Sigmoid colon (tissue), 7 donors: ENCODE results near the gene C9. TPM values are rescaled to one million over a fixed set of nuclear protein-coding genes. Genes with fewer than 3 reads are reported as not detected.

ENCODE experiments used
- DNase-seq: peaks from one replicate; pipeline ENCODE4 v3.0.0-alpha.2; 2019
- H3K27ac ChIP-seq, 4 donors: fragments of 200-600 bp; sonication (generic); one replicate each; pipeline ENCODE4 v1.5.1; 2016 to 2019; ENCODE audit warnings: mild to moderate bottlenecking in 1 of 4
- H3K27me3 ChIP-seq, 3 donors: fragments of 200-600 bp; sonication (generic); one replicate each; pipeline ENCODE4 v1.5.1; 2019; ENCODE audit warnings: mild to moderate bottlenecking in 1 of 3
- H3K36me3 ChIP-seq, 4 donors: fragments of 200-600 bp; sonication (generic); one replicate each; pipeline ENCODE4 v1.5.1; 2016 to 2019
- H3K4me1 ChIP-seq, 4 donors: fragments of 200-600 bp; sonication (generic); one replicate each; pipeline ENCODE4 v1.5.1; 2017 to 2019
- H3K4me3 ChIP-seq, 4 donors: fragments of 200-600 bp; sonication (generic); one replicate each; pipeline ENCODE4 v1.5.1; 2017 to 2019; ENCODE audit warnings: mild to moderate bottlenecking in 2 of 4, moderate library complexity in 1 of 4
- H3K9me3 ChIP-seq, 4 donors: fragments of 200-600 bp in 3 of 4; sonication (generic) in 3 of 4; one replicate each; pipeline versions ENCODE4 v1.5.1 to v1.6.1; 2013 to 2019
- EP300 ChIP-seq, 4 donors: sonication (generic); formaldehyde crosslinking; IDR thresholded peaks; one replicate each; pipeline ENCODE4 v1.6.1; 2017; ENCODE audit warnings: antibody characterized with exemption in 4 of 4
- POLR2A ChIP-seq, 2 donors: fragments of 450-650 bp; IDR thresholded peaks; one replicate each; pipeline ENCODE4 v1.6.1; 2016; ENCODE audit warnings: antibody characterized with exemption in 2 of 2, mild to moderate bottlenecking in 2 of 2, moderate library complexity in 2 of 2
- POLR2AphosphoS5 ChIP-seq, 4 donors: sonication (generic); formaldehyde crosslinking; IDR thresholded peaks; one replicate each; pipeline ENCODE4 v1.6.1; 2017; ENCODE audit warnings: antibody characterized with exemption in 4 of 4
- WGBS, 2 donors: extraction: QIAGEN DNeasy Blood & Tissue Kit; methylation state at CpG; one replicate each; pipeline ENCODE4 v1.1.7; 2013; 5-methylcytosine and 5-hydroxymethylcytosine counted together
- intact Hi-C: fragments of 100-400 bp; cut with DNase I; formaldehyde crosslinking; loops from one replicate; pipeline ENCODE4 v1.15.1; 2023
- polyA plus RNA-seq, 3 donors: library from polyadenylated mRNA; stranded (reverse); fragments of 200-250 nt; gene quantifications; one replicate each; pipeline ENCODE4 v1.2.3, GENCODE V29; 2013
- total RNA-seq, 4 donors: library from RNA; depleted of rRNA; stranded (reverse); fragments of >200 nt; gene quantifications; one replicate each; pipeline ENCODE4 v1.1.0, GENCODE V29; 2016
- TF ChIP-seq, protein P1 (sequence below), 4 experiments: fragments of 450-650 bp in 3 of 4; fragments of 200-600 bp in 1 of 4; IDR thresholded peaks; one replicate each; pipeline ENCODE4 v1.5.1; 2016 to 2019; ENCODE audit warnings: antibody characterized with exemption in 4 of 4, mild to moderate bottlenecking in 3 of 4, moderate library complexity in 2 of 4
- donor health status: healthy with polysubstance abuse.
- donor health status: Bipolar disorder and iron deficiency.
- donor health status: healthy.

Gene C9
- total and polyA plus RNA-seq, 7 donors: 0.06 TPM; not detected in 6

DNA sequence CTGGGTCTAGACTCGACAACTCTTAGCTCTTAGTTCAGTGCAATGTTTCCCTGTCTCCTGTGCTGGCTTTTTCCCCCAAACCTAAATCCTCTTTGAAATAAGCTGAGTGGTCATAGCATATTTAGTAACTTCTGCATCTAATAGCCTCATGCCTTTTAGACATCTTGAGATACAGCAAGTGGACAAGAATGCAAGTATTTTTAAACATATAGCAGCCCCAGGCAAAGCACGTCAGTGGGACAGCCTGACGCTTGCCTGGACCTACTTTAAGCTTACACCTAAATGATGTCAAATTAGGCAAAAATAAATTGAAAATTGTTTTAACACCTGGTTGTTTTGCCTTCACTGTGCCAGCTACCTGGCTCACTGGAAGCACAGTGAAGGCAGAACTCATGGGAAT is 8.0 kb downstream of the C9 start:
- no peaks in the 10 kb centered on the region for H3K36me3 ChIP-seq
- TF ChIP-seq POLR2AphosphoS5 (IDR thresholded peaks at IDR 0.05) (no peak), EP300 (IDR thresholded peaks at IDR 0.05) (no peak), POLR2A (IDR thresholded peaks at IDR 0.05) (no peak)
- TF ChIP-seq, protein P1, sequence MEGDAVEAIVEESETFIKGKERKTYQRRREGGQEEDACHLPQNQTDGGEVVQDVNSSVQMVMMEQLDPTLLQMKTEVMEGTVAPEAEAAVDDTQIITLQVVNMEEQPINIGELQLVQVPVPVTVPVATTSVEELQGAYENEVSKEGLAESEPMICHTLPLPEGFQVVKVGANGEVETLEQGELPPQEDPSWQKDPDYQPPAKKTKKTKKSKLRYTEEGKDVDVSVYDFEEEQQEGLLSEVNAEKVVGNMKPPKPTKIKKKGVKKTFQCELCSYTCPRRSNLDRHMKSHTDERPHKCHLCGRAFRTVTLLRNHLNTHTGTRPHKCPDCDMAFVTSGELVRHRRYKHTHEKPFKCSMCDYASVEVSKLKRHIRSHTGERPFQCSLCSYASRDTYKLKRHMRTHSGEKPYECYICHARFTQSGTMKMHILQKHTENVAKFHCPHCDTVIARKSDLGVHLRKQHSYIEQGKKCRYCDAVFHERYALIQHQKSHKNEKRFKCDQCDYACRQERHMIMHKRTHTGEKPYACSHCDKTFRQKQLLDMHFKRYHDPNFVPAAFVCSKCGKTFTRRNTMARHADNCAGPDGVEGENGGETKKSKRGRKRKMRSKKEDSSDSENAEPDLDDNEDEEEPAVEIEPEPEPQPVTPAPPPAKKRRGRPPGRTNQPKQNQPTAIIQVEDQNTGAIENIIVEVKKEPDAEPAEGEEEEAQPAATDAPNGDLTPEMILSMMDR (IDR thresholded peaks at IDR 0.05): no peak
- H3K27me3 ChIP-seq: no peaks in the 10 kb centered on the region
- intact Hi-C loops: no loop called here
- 95 to 96% methylated on average over 3 of the region's 3 CpGs for WGBS, 2 donors
- H3K27ac ChIP-seq: no peak overlapping the region
- no peaks in the 10 kb centered on the region for H3K9me3 ChIP-seq
- H3K4me1 ChIP-seq: no peaks in the 10 kb centered on the region
- no peak overlapping the region for H3K4me3 ChIP-seq
- no peak for DNase-seq

DNA sequence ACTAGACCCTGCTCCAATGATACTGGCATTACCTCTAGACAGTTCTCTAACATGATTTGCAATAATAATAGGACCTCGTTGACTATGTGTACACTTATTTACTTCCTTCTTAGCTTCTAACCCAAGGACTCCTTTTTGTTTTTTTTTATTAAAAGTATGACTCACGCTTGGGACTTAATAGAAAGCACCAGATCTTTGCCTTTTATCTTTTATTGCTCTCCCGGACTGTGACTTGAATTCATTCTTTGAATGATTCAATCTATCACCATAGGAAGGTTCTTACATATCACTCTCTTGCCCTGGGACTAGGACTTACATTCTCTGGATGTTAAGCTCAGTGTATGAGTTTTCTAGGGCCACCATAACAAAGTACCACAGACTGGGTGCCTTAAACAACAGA is 9.0 kb downstream of the C9 start:
- no peaks in the 10 kb centered on the region for H3K27me3 ChIP-seq
- TF ChIP-seq, protein P1 (IDR thresholded peaks at IDR 0.05): no peak
- no peak for TF ChIP-seq POLR2AphosphoS5 (IDR thresholded peaks at IDR 0.05)
- no peak for TF ChIP-seq POLR2A (IDR thresholded peaks at IDR 0.05)
- no peak for TF ChIP-seq EP300 (IDR thresholded peaks at IDR 0.05)
- no peaks in the 10 kb centered on the region for H3K9me3 ChIP-seq
- no peak overlapping the region for H3K4me3 ChIP-seq
- intact Hi-C loops: no loop called here
- WGBS, 2 donors: 46 to 50% methylated on average over 3 of the region's 3 CpGs
- H3K36me3 ChIP-seq: no peaks in the 10 kb centered on the region
- no peak overlapping the region for H3K27ac ChIP-seq
- DNase-seq: no peak
- no peaks in the 10 kb centered on the region for H3K4me1 ChIP-seq

DNA sequence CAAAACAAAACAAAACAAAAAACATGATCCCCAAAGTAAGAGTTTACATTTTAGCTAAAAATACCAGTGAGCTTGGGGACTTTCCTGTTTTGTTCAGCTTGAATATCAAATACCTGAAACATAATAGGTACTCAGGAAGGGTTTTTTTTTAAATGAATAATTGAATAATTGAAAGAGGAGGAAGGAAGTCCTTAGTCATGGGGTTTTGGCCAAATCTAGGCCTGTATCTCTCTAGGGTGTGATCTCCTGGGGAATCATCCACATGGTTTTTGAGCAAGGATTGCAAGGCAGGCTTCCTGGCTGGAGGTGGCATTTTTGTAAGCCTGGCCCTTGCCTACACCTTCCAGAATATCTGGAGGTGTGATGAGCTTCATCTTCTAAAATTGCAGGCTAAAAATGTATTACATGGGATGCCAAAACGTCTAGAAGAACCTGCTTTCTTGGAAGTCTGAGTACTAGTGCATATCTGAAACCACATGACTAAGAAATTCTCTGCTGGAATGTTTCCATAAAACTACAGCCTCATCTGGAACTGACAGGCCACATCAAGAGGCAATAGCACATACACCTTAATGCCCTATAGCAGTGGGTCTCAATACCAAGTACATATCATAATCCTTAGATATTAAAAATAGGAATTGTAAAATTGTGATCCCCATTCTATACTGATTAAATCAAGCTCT is 10.4 kb downstream of the C9 start:
- H3K27ac ChIP-seq: no peak overlapping the region
- H3K4me1 ChIP-seq: no peaks in the 10 kb centered on the region
- DNase-seq: no peak
- intact Hi-C loops: no loop called here
- no peaks in the 10 kb centered on the region for H3K36me3 ChIP-seq
- WGBS, 2 donors: 68 to 75% methylated on average over 1 of the region's 1 CpG
- no peaks in the 10 kb centered on the region for H3K27me3 ChIP-seq
- TF ChIP-seq, protein P1 (IDR thresholded peaks at IDR 0.05): no peak
- TF ChIP-seq EP300 (IDR thresholded peaks at IDR 0.05) (no peak), POLR2A (IDR thresholded peaks at IDR 0.05) (no peak), POLR2AphosphoS5 (IDR thresholded peaks at IDR 0.05) (no peak)
- H3K9me3 ChIP-seq: no peaks in the 10 kb centered on the region
- H3K4me3 ChIP-seq: no peak overlapping the region

DNA sequence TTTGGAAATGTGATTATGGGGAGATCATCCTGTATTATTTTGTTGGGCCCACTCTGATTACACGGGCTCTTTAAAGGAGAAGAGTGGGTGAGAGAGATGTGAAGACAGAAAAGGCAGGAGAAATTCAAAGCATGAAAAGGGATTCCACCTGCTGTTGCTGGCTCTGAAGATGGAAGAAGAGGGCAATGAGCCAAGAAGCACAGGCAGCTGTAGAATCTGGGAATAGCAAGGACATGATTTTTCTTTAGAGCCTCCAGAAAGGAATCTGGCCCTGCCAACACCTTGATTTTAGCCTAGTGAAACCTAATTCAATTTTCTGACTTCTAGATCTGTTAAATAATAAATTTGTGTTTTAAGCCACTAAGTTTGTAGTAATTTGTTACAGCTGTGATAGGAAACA is 11.3 kb downstream of the C9 start:
- no peak for DNase-seq
- WGBS, 2 donors: 91 to 97% methylated on average over 1 of the region's 1 CpG
- no peak overlapping the region for H3K4me3 ChIP-seq
- H3K27ac ChIP-seq: no peak overlapping the region
- H3K36me3 ChIP-seq: no peaks in the 10 kb centered on the region
- TF ChIP-seq EP300 (IDR thresholded peaks at IDR 0.05) (no peak), POLR2AphosphoS5 (IDR thresholded peaks at IDR 0.05) (no peak), POLR2A (IDR thresholded peaks at IDR 0.05) (no peak)
- TF ChIP-seq, protein P1 (IDR thresholded peaks at IDR 0.05): no peak
- intact Hi-C loops: no loop called here
- no peaks in the 10 kb centered on the region for H3K9me3 ChIP-seq
- no peaks in the 10 kb centered on the region for H3K27me3 ChIP-seq
- H3K4me1 ChIP-seq: no peaks in the 10 kb centered on the region

GRCh38 chr5:39352170-39352569 is 12.1 kb downstream of the C9 start:
- no peaks in the 10 kb centered on the region for H3K4me1 ChIP-seq
- no peaks in the 10 kb centered on the region for H3K9me3 ChIP-seq
- no peak overlapping the region for H3K27ac ChIP-seq
- intact Hi-C loops: no loop called here
- H3K27me3 ChIP-seq: no peaks in the 10 kb centered on the region
- TF ChIP-seq, protein P1 (IDR thresholded peaks at IDR 0.05): no peak
- TF ChIP-seq POLR2A (IDR thresholded peaks at IDR 0.05): no peak
- no peaks in the 10 kb centered on the region for H3K36me3 ChIP-seq
- WGBS, 2 donors: 88 to 96% methylated on average over 2 of the region's 2 CpGs
- no peak overlapping the region for H3K4me3 ChIP-seq
- DNase-seq: no peak
